LNCaP clone FGC (cell line): Measurements from ENCODE around the gene ARFGAP3.

Experiments used
- DNase-seq: peaks from one replicate; pipeline ENCODE4 v3.0.0-alpha.2; 2011; ENCODE audit warnings: low read depth
- H3K4me3 ChIP-seq: 2 replicates; pipeline ENCODE4 v1.5.1; 2011; ENCODE audit warnings: mild to moderate bottlenecking, low read depth, low read length, control low read depth
- CTCF ChIP-seq: IDR thresholded peaks from 2 replicates; pipeline ENCODE4 v1.5.1; 2012; ENCODE audit warnings: mild to moderate bottlenecking; ENCODE audit not compliant: control insufficient read depth, insufficient read depth; ENCODE audit errors: extremely low read depth

ARFGAP3 gene

GRCh38 chr22:42897960-42898359, 40.9 kb upstream of the ARFGAP3 start:
- H3K4me3 ChIP-seq: no peak overlapping the region
- no peak for TF ChIP-seq CTCF
- no peak for DNase-seq

GRCh38 chr22:42895541-42895981, 38.5 kb upstream of the ARFGAP3 start:
- H3K4me3 ChIP-seq: no peak overlapping the region
- no peak for DNase-seq
- no peak for TF ChIP-seq CTCF

- H3K4me3 ChIP-seq: no peak overlapping the region
- no peak for TF ChIP-seq CTCF
- DNase-seq: no peak
Observed at GRCh38 chr22:42895087-42895486, 38.0 kb upstream of the ARFGAP3 start.

- H3K4me3 ChIP-seq: no peak overlapping the region
- DNase-seq: no peak
- TF ChIP-seq CTCF: no peak
Observed at GRCh38 chr22:42893371-42894150, 36.5 kb upstream of the ARFGAP3 start.

- no peak for DNase-seq
- H3K4me3 ChIP-seq: no peak overlapping the region
- no peak for TF ChIP-seq CTCF
Observed at GRCh38 chr22:42892571-42893316, 35.7 kb upstream of the ARFGAP3 start.

GRCh38 chr22:42892156-42892555, 35.1 kb upstream of the ARFGAP3 start:
- TF ChIP-seq CTCF: no peak
- H3K4me3 ChIP-seq: no peak overlapping the region
- no peak for DNase-seq
